GM20431 (cell line): ENCODE data around the gene TCEAL3.
"Not testable (repeated sequence)": the region's sequence is repeated elsewhere in the genome, so short reads cannot be mapped to it uniquely, and the experiment has no call there.

Experiments used
- in situ Hi-C: fragments of 300-500 bp; cut with MseI, MboI; formaldehyde crosslinking; loops from one replicate; pipeline ENCODE4 v1.15.0; 2020; ENCODE audit warnings: low sequenced_read_pairs; ENCODE audit not compliant: unreplicated experiment

The TCEAL3 gene

DNA sequence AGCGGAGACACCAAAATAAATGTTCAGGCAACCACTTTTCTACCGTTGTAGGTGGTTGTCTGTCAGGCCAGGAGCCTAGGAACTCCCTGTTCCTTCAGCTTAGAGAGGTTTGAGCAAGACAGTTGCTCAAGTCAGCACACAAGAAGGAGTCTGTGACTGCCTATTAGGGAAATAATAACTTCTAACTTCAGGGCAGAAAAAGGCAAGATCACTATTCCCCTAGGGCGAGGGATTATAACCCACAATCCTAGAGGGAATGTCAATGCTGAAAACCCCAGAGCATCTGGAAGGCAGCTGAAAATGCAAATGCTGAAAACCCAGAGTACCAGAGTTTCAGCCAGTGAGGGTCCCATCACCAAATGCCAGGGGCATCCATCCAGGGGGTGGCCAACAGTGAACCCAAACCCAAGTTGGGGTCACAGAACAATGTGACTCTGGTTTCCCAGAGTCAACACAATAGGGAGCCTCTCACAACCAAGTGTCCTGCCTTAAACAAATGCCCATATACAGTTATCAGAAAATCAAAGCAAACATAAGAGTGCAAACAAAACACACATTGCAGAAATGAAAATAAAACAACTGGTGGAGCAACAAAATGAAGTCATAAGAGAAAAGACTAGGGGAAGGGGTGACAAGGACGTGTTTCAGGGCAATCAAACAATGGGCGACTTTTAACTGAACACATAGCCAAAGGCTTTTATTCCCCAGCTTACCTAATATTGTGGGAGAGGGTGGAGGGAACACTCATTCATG is 51.1 kb downstream of the TCEAL3 start:
- in situ Hi-C loops, result no loop called here

- in situ Hi-C loops, result not testable (repeated sequence)
These were observed 51.7 kb downstream of the TCEAL3 start for GRCh38 chrX:103659460-103659859.
